ENCODE results near the gene NEURL1B.

- TF ChIP-seq CTCF (IDR thresholded peaks at IDR 0.05; ENCODE audit: poor library complexity) (no peak), EZH2phosphoT487 (IDR thresholded peaks at IDR 0.05; ENCODE audit: low read depth, severe bottlenecking, unreplicated experiment) (no peak)
Observed at GRCh38 chr5:172732201-172732865, 91.3 kb downstream of the NEURL1B start.

Data from hepatocyte (in vitro differentiated cells).